Activated CD4-positive, alpha-beta T cell treated with anti-CD3 and anti-CD28 coated beads for 36 hours (primary cell): ENCODE results near the gene BARHL1. TPM values are rescaled to one million over a fixed set of nuclear protein-coding genes. Genes with fewer than 3 reads are reported as not detected.

ENCODE experiments used
- ATAC-seq: fragments of 200-7000 bp; cut with Tn5 transposase; one replicate; pipeline ENCODE4 v1.10.0; 2021; ENCODE audit warnings: mild to moderate bottlenecking, moderate library complexity
- CTCF ChIA-PET: fragments of 350-600 bp; sonication (Branson Sonifier 250); formaldehyde crosslinking; loops from one replicate; lab custom pipeline; 2021; ENCODE audit warnings: antibody characterized with exemption; lab: Charles Lee
- POLR2A ChIA-PET: fragments of 350-600 bp; sonication (Branson Sonifier 250); formaldehyde crosslinking; loops from one replicate; lab custom pipeline; 2021; ENCODE audit warnings: antibody characterized with exemption, inconsistent platforms; lab: Charles Lee
- DNase-seq: peaks from one replicate; pipeline ENCODE4 v3.0.0-alpha.2; 2020
- H3K27ac Mint-ChIP-seq: one replicate; pipeline ENCODE4 v1.8.0; 2021; ENCODE audit warnings: mixed read lengths
- H3K27me3 Mint-ChIP-seq: one replicate; pipeline ENCODE4 v1.8.0; 2021; ENCODE audit warnings: mixed read lengths
- H3K36me3 Mint-ChIP-seq: one replicate; pipeline ENCODE4 v1.8.0; 2021; ENCODE audit warnings: low read depth, mixed read lengths
- H3K4me1 Mint-ChIP-seq: one replicate; pipeline ENCODE4 v1.8.0; 2021; ENCODE audit warnings: mixed read lengths
- H3K4me3 Mint-ChIP-seq: one replicate; pipeline ENCODE4 v1.8.0; 2021; ENCODE audit warnings: mild to moderate bottlenecking, moderate library complexity, mixed read lengths
- H3K9me3 Mint-ChIP-seq: one replicate; pipeline ENCODE4 v1.8.0; 2021; ENCODE audit warnings: low read depth, mixed read lengths
- intact Hi-C, 2 experiments: fragments of 100-400 bp; cut with DNase I in 1 of 2; cut with micrococcal nuclease in 1 of 2; formaldehyde crosslinking; loops; one replicate each; pipeline versions ENCODE4 v1.14.2 to v1.15.1; 2022 to 2024; cut with DNase I, micrococcal nuclease
- total RNA-seq, 2 experiments: library from RNA; stranded (reverse); gene quantifications; one replicate each; pipeline ENCODE4 v1.2.3, GENCODE V29; 2021

BARHL1 gene
- total RNA-seq, 2 experiments from 2014 or later, result not detected

- Mint-ChIP-seq H3K4me3 (no peak overlapping the region), H3K36me3 (peaks cover 63% of the 10 kb centered on the region), H3K9me3 (no peaks in the 10 kb centered on the region), H3K4me1 (no peaks in the 10 kb centered on the region), H3K27ac (no peak overlapping the region), H3K27me3 (peaks cover 6% of the 10 kb centered on the region)
- ATAC-seq (no peak), DNase-seq (no peak)
- CTCF ChIA-PET, result no interaction called here
- intact Hi-C loops, result no loop called here
- POLR2A ChIA-PET, result no interaction called here
These were observed 14.8 kb downstream of the BARHL1 start for GRCh38 chr9:132597073-132597775.

- H3K36me3 Mint-ChIP-seq, result peaks cover 71% of the 10 kb centered on the region
- CTCF ChIA-PET, result no interaction called here
- no peaks in the 10 kb centered on the region for H3K9me3 Mint-ChIP-seq
These were observed 18.0 kb downstream of the BARHL1 start for GRCh38 chr9:132600326-132600984.

GRCh38 chr9:132602207-132602606 lies 19.8 kb downstream of the BARHL1 start:
- no peak for ATAC-seq
- Mint-ChIP-seq H3K27ac (no peak overlapping the region), H3K4me3 (no peak overlapping the region), H3K4me1 (no peaks in the 10 kb centered on the region), H3K27me3 (no peaks in the 10 kb centered on the region), H3K36me3 (peaks cover 70% of the 10 kb centered on the region), H3K9me3 (no peaks in the 10 kb centered on the region)
- DNase-seq, result no peak
- POLR2A ChIA-PET, result no interaction called here
- intact Hi-C loops, result no loop called here
- CTCF ChIA-PET, result no interaction called here

More at GRCh38 chr9:132600326-132600984, 18.0 kb downstream of the BARHL1 start:
- Mint-ChIP-seq H3K4me1 (no peaks in the 10 kb centered on the region), H3K4me3 (no peak overlapping the region), H3K27me3 (no peaks in the 10 kb centered on the region), H3K27ac (no peak overlapping the region)
- DNase-seq (no peak), ATAC-seq (no peak)
- POLR2A ChIA-PET, result no interaction called here
- intact Hi-C loops, result no loop called here

- H3K27ac Mint-ChIP-seq, result no peak overlapping the region
- H3K36me3 Mint-ChIP-seq, result peaks cover 73% of the 10 kb centered on the region
- no peaks in the 10 kb centered on the region for H3K27me3 Mint-ChIP-seq
- H3K4me1 Mint-ChIP-seq, result no peaks in the 10 kb centered on the region
- H3K4me3 Mint-ChIP-seq, result no peak overlapping the region
- intact Hi-C loops, result no loop called here
- H3K9me3 Mint-ChIP-seq, result no peaks in the 10 kb centered on the region
- DNase-seq (no peak), ATAC-seq (no peak)
- CTCF ChIA-PET, result no interaction called here
- POLR2A ChIA-PET, result no interaction called here
These were observed 23.0 kb downstream of the BARHL1 start for GRCh38 chr9:132605387-132605786.

- Mint-ChIP-seq H3K36me3 (peaks cover 75% of the 10 kb centered on the region), H3K9me3 (no peaks in the 10 kb centered on the region), H3K4me3 (no peak overlapping the region), H3K27ac (no peak overlapping the region), H3K27me3 (no peaks in the 10 kb centered on the region), H3K4me1 (no peaks in the 10 kb centered on the region)
- intact Hi-C loops, result no loop called here
- ATAC-seq, result no peak
- DNase-seq, result no peak
- CTCF ChIA-PET, result interaction anchor here (0.6 to 1.5 kb wide), 2 partner anchors 9 to 14 kb away, joined by 3 to 8 read pairs; no protein-coding TSS in a partner anchor
- POLR2A ChIA-PET, result no interaction called here
These were observed 23.7 kb downstream of the BARHL1 start for GRCh38 chr9:132606066-132606465.

DNA sequence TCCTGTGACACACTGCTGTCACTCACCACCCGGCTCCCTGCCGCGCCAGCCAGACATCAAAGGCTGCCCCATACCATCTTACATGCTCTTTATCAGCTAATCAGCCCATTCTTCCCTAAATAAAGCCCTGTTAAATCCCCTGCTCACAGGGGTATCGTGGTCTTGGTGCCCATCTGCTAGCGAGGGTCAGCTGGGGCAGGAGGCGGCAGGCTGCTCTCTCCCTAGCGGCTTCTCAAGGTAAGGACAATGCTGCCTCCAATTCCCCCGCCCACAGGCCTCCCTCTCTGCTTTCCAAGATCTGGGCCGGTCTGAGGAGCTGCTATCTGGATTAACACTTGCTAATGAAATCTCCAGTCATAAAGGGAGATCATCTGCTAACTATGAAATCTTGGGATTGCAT lies 26.8 kb downstream of the BARHL1 start:
- H3K27me3 Mint-ChIP-seq, result no peaks in the 10 kb centered on the region
- no peak overlapping the region for H3K4me3 Mint-ChIP-seq
- POLR2A ChIA-PET, result no interaction called here
- H3K9me3 Mint-ChIP-seq, result no peaks in the 10 kb centered on the region
- CTCF ChIA-PET, result no interaction called here
- no peak overlapping the region for H3K27ac Mint-ChIP-seq
- no peak for DNase-seq
- intact Hi-C loops, result no loop called here
- H3K36me3 Mint-ChIP-seq, result peaks cover 65% of the 10 kb centered on the region
- no peaks in the 10 kb centered on the region for H3K4me1 Mint-ChIP-seq
- ATAC-seq, result no peak

- Mint-ChIP-seq H3K36me3 (peaks cover 66% of the 10 kb centered on the region), H3K27me3 (no peaks in the 10 kb centered on the region), H3K4me3 (no peak overlapping the region), H3K4me1 (no peaks in the 10 kb centered on the region), H3K27ac (no peak overlapping the region), H3K9me3 (no peaks in the 10 kb centered on the region)
- intact Hi-C loops, result no loop called here
- ChIA-PET CTCF (no interaction called here), POLR2A (no interaction called here)
- DNase-seq (peak; percentile 19), ATAC-seq (peak; percentile 33)
These were observed 27.4 kb downstream of the BARHL1 start for GRCh38 chr9:132609829-132610228.

DNA sequence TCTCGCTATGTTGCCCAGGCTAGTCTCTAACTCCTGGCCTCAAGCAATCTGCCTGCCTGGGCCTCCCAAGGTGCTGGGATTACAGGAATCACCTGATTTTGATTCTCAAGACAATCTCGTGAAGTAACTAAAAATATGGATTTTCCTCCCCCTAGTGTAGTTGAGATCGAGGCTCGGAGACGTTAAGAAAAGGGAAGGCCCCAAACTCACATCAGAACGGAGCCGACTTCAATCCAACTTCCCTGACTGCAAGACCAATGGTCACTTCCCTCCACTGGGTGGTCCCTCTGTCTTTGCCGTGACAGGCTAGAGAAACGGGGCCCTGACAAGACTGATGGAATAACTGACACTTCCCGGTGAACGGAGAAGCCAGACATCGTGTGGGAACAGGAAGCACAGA lies 28.3 kb downstream of the BARHL1 start:
- H3K4me3 Mint-ChIP-seq, result no peak overlapping the region
- no peaks in the 10 kb centered on the region for H3K27me3 Mint-ChIP-seq
- no peak for ATAC-seq
- ChIA-PET POLR2A (no interaction called here), CTCF (no interaction called here)
- no peaks in the 10 kb centered on the region for H3K4me1 Mint-ChIP-seq
- H3K27ac Mint-ChIP-seq, result no peak overlapping the region
- no peaks in the 10 kb centered on the region for H3K9me3 Mint-ChIP-seq
- intact Hi-C loops, result no loop called here
- peaks cover 65% of the 10 kb centered on the region for H3K36me3 Mint-ChIP-seq
- no peak for DNase-seq

- intact Hi-C loops, result no loop called here
- Mint-ChIP-seq H3K9me3 (no peaks in the 10 kb centered on the region), H3K4me3 (no peak overlapping the region), H3K36me3 (peaks cover 70% of the 10 kb centered on the region), H3K27me3 (no peaks in the 10 kb centered on the region), H3K27ac (no peak overlapping the region), H3K4me1 (no peaks in the 10 kb centered on the region)
- ATAC-seq (no peak), DNase-seq (no peak)
- CTCF ChIA-PET, result interaction anchor here (0.7 kb wide), 1 partner anchor 107 kb away, joined by 3 read pairs; no protein-coding TSS in a partner anchor
- POLR2A ChIA-PET, result no interaction called here
These were observed 31.9 kb downstream of the BARHL1 start for GRCh38 chr9:132614324-132614723.

GRCh38 chr9:132615774-132616173 lies 33.4 kb downstream of the BARHL1 start:
- POLR2A ChIA-PET, result no interaction called here
- no peaks in the 10 kb centered on the region for H3K27me3 Mint-ChIP-seq
- no peak overlapping the region for H3K4me3 Mint-ChIP-seq
- H3K27ac Mint-ChIP-seq, result no peak overlapping the region
- no peaks in the 10 kb centered on the region for H3K4me1 Mint-ChIP-seq
- intact Hi-C loops, result no loop called here
- ATAC-seq, result no peak
- H3K9me3 Mint-ChIP-seq, result no peaks in the 10 kb centered on the region
- DNase-seq, result no peak
- CTCF ChIA-PET, result interaction anchor here (0.5 to 1.0 kb wide), 4 partner anchors 9 to 572 kb away, joined by 3 to 8 read pairs (median 3); no protein-coding TSS in a partner anchor
- H3K36me3 Mint-ChIP-seq, result peaks cover 59% of the 10 kb centered on the region

GRCh38 chr9:132616725-132617124 lies 34.3 kb downstream of the BARHL1 start:
- no peaks in the 10 kb centered on the region for H3K27me3 Mint-ChIP-seq
- ChIA-PET POLR2A (no interaction called here), CTCF (no interaction called here)
- H3K4me1 Mint-ChIP-seq, result no peaks in the 10 kb centered on the region
- DNase-seq, result no peak
- H3K27ac Mint-ChIP-seq, result no peak overlapping the region
- H3K36me3 Mint-ChIP-seq, result peaks cover 58% of the 10 kb centered on the region
- H3K9me3 Mint-ChIP-seq, result no peaks in the 10 kb centered on the region
- H3K4me3 Mint-ChIP-seq, result no peak overlapping the region
- ATAC-seq, result no peak
- intact Hi-C loops, result no loop called here

DNA sequence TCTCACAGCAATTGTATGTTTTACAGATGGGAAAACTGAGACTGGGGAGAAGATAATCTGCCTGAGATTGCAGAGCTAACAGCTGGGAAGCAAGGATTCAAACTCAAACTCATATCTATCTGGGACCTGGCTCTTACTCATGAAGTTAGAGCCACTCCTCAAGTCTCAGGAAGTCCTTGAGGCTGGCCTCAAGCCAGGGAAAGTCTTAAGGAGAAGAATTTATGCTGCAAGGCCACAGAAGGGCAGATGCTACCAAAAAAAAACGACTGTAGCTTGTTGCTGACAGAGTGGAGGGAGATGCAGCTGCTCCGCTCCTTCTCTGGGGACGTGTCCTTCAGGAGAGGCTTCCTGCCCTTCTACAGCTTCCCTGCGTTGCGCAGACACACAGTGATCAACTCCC lies 39.8 kb downstream of the BARHL1 start:
- no peaks in the 10 kb centered on the region for H3K9me3 Mint-ChIP-seq
- no peak overlapping the region for H3K4me3 Mint-ChIP-seq
- intact Hi-C loops, result no loop called here
- no peak overlapping the region for H3K27ac Mint-ChIP-seq
- no peaks in the 10 kb centered on the region for H3K4me1 Mint-ChIP-seq
- DNase-seq (no peak), ATAC-seq (no peak)
- no peaks in the 10 kb centered on the region for H3K27me3 Mint-ChIP-seq
- ChIA-PET CTCF (interaction anchor here (0.6 to 1.0 kb wide), 3 partner anchors 135 to 719 kb away, joined by 3 to 4 read pairs (median 3); no protein-coding TSS in a partner anchor), POLR2A (no interaction called here)
- H3K36me3 Mint-ChIP-seq, result peaks cover 51% of the 10 kb centered on the region
